ENCODE measurements around the gene SPTBN1.

The SPTBN1 gene

GRCh38 chr2:54432251-54433015, 23.7 kb upstream of the SPTBN1 start:
- no peak for FAIRE-seq
- no peak for DNase-seq (ENCODE audit: low spot score)

- no peak for FAIRE-seq
- DNase-seq (ENCODE audit: low spot score), result no peak
Observed at GRCh38 chr2:54434229-54434628, 21.9 kb upstream of the SPTBN1 start.

- no peak for FAIRE-seq
- DNase-seq (ENCODE audit: low spot score), result no peak
Observed at GRCh38 chr2:54434711-54435110, 21.4 kb upstream of the SPTBN1 start.

- no peak for DNase-seq (ENCODE audit: low spot score)
- no peak for FAIRE-seq
Observed at GRCh38 chr2:54435325-54436226, 20.6 kb upstream of the SPTBN1 start.

GRCh38 chr2:54437588-54437987, 18.5 kb upstream of the SPTBN1 start:
- no peak for DNase-seq (ENCODE audit: low spot score)
- FAIRE-seq, result no peak

GRCh38 chr2:54438271-54438670, 17.9 kb upstream of the SPTBN1 start:
- no peak for FAIRE-seq
- DNase-seq (ENCODE audit: low spot score), result no peak

- FAIRE-seq (no peak), DNase-seq (ENCODE audit: low spot score) (no peak)
Observed at GRCh38 chr2:54439582-54439981, 16.5 kb upstream of the SPTBN1 start.

GRCh38 chr2:54440050-54440449, 16.1 kb upstream of the SPTBN1 start:
- FAIRE-seq, result no peak

GRCh38 chr2:54444503-54444902, 11.6 kb upstream of the SPTBN1 start:
- DNase-seq (ENCODE audit: low spot score), result no peak
- no peak for FAIRE-seq

More at GRCh38 chr2:54440050-54440449, 16.1 kb upstream of the SPTBN1 start:
- DNase-seq (ENCODE audit: low spot score), result no peak

- DNase-seq (ENCODE audit: low spot score) (no peak), FAIRE-seq (no peak)
Observed at GRCh38 chr2:54446122-54446521, 10.0 kb upstream of the SPTBN1 start.

GRCh38 chr2:54446625-54447024, 9.5 kb upstream of the SPTBN1 start:
- FAIRE-seq (no peak), DNase-seq (ENCODE audit: low spot score) (no peak)

- no peak for FAIRE-seq
Observed at GRCh38 chr2:54454548-54455130, 1.5 kb upstream of the SPTBN1 start.

GRCh38 chr2:54455131-54455562, 980 bp upstream of the SPTBN1 start:
- FAIRE-seq (no peak), DNase-seq (ENCODE audit: low spot score) (no peak)

More at GRCh38 chr2:54454548-54455130, 1.5 kb upstream of the SPTBN1 start:
- DNase-seq (ENCODE audit: low spot score), result no peak

- no peak for DNase-seq (ENCODE audit: low spot score)
- no peak for FAIRE-seq
Observed at GRCh38 chr2:54456362-54456611, 160 bp downstream of the SPTBN1 start.

- DNase-seq (ENCODE audit: low spot score), result peak; percentile 78
- peak; percentile 48 for FAIRE-seq
Observed at GRCh38 chr2:54456612-54457322, 640 bp downstream of the SPTBN1 start.

- no peak for FAIRE-seq
Observed at GRCh38 chr2:54457323-54458023, 1.3 kb downstream of the SPTBN1 start.

GRCh38 chr2:54459037-54459441, 2.9 kb downstream of the SPTBN1 start:
- DNase-seq (ENCODE audit: low spot score) (no peak), FAIRE-seq (peak; percentile 55)

More at GRCh38 chr2:54457323-54458023, 1.3 kb downstream of the SPTBN1 start:
- DNase-seq (ENCODE audit: low spot score), result peak; percentile 55

- DNase-seq (ENCODE audit: low spot score), result no peak
- no peak for FAIRE-seq
Observed at GRCh38 chr2:54461261-54461660, 5.1 kb downstream of the SPTBN1 start.

GRCh38 chr2:54464341-54464740, 8.2 kb downstream of the SPTBN1 start:
- FAIRE-seq, result no peak
- no peak for DNase-seq (ENCODE audit: low spot score)

GRCh38 chr2:54465143-54465542, 9.0 kb downstream of the SPTBN1 start:
- FAIRE-seq (no peak), DNase-seq (ENCODE audit: low spot score) (no peak)

GRCh38 chr2:54466870-54467269, 10.7 kb downstream of the SPTBN1 start:
- FAIRE-seq, result no peak
- no peak for DNase-seq (ENCODE audit: low spot score)
